ENCODE data around the gene RNF208.

RNF208 gene

DNA sequence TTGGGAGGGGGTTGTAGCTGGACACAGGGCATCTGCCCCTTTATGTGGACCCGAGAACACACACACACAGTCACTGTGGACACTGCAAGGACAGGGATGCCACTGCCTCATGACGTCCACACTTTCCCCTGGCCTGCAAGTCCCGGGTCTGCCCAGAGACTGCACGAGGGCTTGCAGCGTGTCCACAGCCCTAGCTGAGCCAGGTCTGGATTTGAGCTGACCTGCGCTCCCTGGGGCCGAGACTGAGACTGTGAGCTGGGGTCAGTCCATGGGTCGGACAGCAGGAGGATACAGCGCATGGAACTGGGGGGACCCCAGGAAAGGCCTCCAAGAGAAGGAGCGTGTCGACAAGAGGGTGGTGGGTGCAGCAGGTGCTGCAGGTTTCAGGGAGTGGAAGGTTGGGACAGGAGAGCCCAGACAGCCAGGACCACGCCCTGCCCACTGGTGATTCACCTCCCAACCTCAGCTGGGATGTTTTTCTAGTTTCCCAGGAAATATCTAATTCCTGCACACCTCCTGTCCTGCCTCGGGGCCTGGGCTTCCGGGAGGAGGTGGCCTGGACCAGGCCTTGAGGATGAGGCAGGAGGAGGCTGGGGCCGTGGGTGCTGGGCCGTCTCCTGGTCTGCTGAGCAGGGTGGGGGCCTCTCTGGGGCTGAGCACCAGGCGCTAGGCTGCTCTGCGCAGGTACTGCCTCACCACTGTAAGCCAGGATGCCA, 4.5 kb upstream of the RNF208 start:
- Mint-ChIP-seq H3K36me3 (ENCODE audit: low read depth) (no peaks in the 10 kb centered on the region), H3K4me1 (peaks cover 5% of the 10 kb centered on the region), H3K4me3 (peak overlapping the region in 1 of 3 experiments; percentile 37), H3K27me3 (ENCODE audit: low read depth) (peaks cover 4% of the 10 kb centered on the region), H3K27ac (no peak overlapping the region), H3K9me3 (no peaks in the 10 kb centered on the region)
- no peak for TF ChIP-seq CTCF (IDR thresholded peaks at IDR 0.05; ENCODE audit: unreplicated experiment in 3 of 3)

GRCh38 chr9:137225699-137226331, 3.8 kb upstream of the RNF208 start:
- Mint-ChIP-seq H3K27ac (no peak overlapping the region), H3K9me3 (no peaks in the 10 kb centered on the region), H3K27me3 (ENCODE audit: low read depth) (peaks cover 4% of the 10 kb centered on the region), H3K4me1 (peaks cover 5% of the 10 kb centered on the region), H3K36me3 (ENCODE audit: low read depth) (no peaks in the 10 kb centered on the region), H3K4me3 (peak overlapping the region in 2 of 3 experiments; percentile 37 to 44)
- TF ChIP-seq CTCF (IDR thresholded peaks at IDR 0.05; ENCODE audit: unreplicated experiment in 3 of 3) = no peak

DNA sequence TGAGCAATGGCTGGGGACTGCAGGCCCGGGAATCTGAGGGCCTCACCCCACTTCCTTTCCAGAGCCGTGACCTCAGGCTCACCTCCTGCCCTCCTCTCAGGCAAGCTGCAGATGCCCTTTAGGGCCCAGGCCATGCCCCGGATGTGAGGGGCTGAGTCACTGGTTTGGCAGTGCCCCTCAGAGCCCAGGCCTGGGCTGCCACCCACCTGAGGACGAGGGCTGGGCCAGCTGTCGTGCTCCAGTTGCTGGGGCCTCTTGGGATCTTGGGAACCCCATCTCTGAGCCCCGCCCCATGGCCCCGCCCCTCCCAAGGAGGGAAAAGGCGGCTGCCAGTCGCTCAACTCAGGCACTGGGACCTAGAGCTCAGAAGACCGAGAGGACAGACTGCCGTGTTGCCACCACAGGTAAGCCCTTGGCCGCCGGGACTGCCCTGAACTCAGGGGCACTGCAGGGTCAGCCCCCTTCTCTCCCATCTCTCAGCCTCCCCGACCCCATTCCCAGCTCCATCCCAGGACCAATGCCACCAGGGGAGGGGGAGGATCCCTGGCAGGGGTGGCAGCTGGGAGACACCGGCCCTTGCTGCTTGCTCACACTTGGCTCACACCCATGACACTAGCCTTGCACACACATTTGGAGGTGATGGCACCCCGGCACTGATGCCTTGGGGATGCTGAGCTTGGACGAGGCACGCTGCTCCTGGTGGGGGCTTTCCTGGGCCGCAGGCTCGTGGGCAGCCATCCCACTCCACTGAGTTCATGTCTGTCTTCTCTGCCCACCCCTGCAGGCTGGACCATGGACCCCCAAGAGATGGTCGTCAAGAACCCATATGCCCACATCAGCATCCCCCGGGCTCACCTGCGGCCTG, 3.0 kb upstream of the RNF208 start, which contains the start of gene CYSRT1:
Gene CYSRT1, plus strand, starts transcription at position 345 of the 865 bp plus-strand sequence. Its CDS starts 448 bp downstream, at position 793.
- no peaks in the 10 kb centered on the region for H3K36me3 Mint-ChIP-seq (ENCODE audit: low read depth)
- no peaks in the 10 kb centered on the region for H3K9me3 Mint-ChIP-seq
- no peak for TF ChIP-seq CTCF (IDR thresholded peaks at IDR 0.05; ENCODE audit: unreplicated experiment in 3 of 3)
- H3K4me1 Mint-ChIP-seq = peaks cover 5% of the 10 kb centered on the region
- H3K27ac Mint-ChIP-seq = peak within 1 kb of the TSS in 1 of 3 experiments; percentile 76
- H3K4me3 Mint-ChIP-seq = peak within 1 kb of the TSS; percentile 84
- peaks cover 4% of the 10 kb centered on the region for H3K27me3 Mint-ChIP-seq (ENCODE audit: low read depth)

GRCh38 chr9:137223078-137223970, 1.3 kb upstream of the RNF208 start:
- H3K27me3 Mint-ChIP-seq (ENCODE audit: low read depth) = peaks cover 4% of the 10 kb centered on the region
- peak overlapping the region; percentile 84 for H3K4me3 Mint-ChIP-seq
- TF ChIP-seq CTCF (IDR thresholded peaks at IDR 0.05; ENCODE audit: unreplicated experiment in 3 of 3) = no peak
- no peaks in the 10 kb centered on the region for H3K36me3 Mint-ChIP-seq (ENCODE audit: low read depth)
- peak overlapping the region in 2 of 3 experiments; percentile 68 to 74 for H3K27ac Mint-ChIP-seq
- H3K4me1 Mint-ChIP-seq = peaks cover 5% of the 10 kb centered on the region
- H3K9me3 Mint-ChIP-seq = no peaks in the 10 kb centered on the region

DNA sequence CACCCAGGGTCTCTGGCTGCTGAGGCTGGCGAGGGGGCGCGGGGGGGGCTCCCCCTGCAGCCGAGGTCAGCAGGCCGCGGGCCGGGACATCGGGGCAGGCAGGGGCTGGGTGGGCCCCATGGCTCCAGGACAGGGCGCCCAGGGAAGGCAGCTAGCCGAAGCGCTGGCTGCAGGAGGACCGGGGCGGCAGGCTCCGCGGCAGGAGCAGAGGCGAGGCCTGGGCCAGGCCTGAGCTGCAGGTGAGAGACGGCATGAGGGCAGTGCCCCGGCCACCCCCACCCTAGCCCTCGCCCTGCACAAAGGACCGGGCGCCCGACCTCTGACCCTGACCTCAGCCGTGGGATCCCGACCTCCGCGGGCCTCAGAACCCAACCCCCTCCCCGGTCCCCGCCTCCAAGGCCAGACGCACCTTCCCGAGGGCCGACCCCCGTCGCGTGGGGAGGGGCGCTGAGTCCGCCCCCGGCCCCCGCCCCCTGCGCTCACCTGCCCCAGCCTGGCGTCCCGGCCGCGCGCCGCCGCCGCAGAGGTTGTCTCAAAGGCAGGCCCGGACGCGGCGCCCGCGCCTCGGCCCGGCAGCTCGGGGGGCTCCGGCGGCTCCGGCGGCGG, 431 bp downstream of the RNF208 start:
- Mint-ChIP-seq H3K36me3 (ENCODE audit: low read depth) (no peaks in the 10 kb centered on the region), H3K9me3 (no peaks in the 10 kb centered on the region), H3K4me3 (no peak overlapping the region), H3K27me3 (ENCODE audit: low read depth) (no peaks in the 10 kb centered on the region), H3K27ac (no peak overlapping the region), H3K4me1 (peaks cover 5% of the 10 kb centered on the region)
- TF ChIP-seq CTCF (IDR thresholded peaks at IDR 0.05; ENCODE audit: unreplicated experiment in 3 of 3) = no peak

Data from nephron (organoid).